GM19240 (cell line): ENCODE measurements around the gene GNL1.
"Not testable (repeated sequence)": the region's sequence is repeated elsewhere in the genome, so short reads cannot be mapped to it uniquely, and the experiment has no call there.

Source experiments
- DNase-seq: peaks from one replicate; pipeline ENCODE4 v3.0.0; 2011; ENCODE audit warnings: low spot score; ENCODE audit not compliant: insufficient read length

The GNL1 gene

DNA sequence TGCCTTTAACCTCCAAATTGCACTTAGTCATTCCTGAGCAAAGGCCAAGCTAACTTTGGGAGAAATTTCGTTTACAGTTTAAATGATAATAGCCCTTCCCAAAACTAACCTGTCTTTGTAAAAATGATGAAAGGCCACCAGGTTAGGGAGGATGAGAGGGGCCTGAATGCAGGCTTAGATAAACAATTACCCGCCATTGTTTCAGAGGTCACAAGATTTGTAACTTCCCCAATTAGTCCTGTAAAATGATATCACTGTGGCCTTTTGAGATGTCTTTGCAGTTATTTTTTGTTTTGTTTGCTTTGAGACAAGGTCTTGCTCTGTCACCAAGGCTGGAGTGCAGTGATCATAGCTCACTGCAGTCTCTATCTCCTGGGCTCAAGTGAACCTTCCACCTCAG is 26.3 kb downstream of the GNL1 start:
- DNase-seq = no peak

DNA sequence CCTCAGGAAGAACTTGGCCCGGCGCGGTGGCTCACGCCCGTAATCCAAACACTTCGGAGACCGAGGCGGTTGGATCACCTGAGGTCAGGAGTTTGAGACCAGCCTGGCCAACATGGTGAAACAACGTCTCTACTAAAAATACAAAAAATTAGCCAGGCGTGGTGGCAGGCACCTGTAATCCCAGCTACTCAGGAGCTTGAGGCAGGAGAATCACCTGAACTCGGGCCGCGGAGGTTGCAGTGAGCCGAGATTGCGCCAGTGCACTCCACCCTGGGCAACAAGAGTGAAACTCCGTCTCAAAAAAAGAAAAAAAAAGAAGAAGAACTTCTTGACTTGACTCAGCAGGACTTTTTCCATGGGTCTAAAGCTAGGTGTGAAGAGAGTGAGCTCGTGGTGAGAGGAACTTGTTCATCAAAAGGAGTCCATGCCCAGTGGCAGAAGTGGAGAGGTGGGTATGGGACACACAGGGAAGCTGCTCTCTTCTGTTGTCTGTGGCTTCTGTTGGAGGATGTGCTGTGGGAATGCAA is 26.9 kb downstream of the GNL1 start:
- not testable (repeated sequence) for DNase-seq

- DNase-seq = not testable (repeated sequence)
Measured at GRCh38 chr6:30526444-30526843, 29.8 kb downstream of the GNL1 start.

DNA sequence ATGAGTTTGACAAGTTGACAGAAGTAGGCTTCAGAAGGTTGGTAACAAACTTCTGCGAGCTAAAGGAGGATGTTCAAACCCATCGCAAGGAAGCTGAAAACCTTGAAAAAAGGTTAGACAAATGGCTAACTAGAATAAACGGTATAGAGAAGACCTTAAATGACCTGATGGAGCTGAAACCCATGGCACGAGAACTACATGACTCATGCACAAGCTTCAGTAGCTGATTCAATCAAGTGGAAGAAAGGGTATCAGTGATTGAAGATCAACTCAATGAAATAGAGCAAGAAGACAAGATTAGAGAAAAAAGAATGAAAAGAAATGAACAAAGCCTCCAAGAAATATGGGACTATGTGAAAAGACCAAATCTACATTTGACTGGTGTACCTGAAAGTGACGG is 34.3 kb downstream of the GNL1 start:
- not testable (repeated sequence) for DNase-seq

- DNase-seq = not testable (repeated sequence)
Measured at GRCh38 chr6:30521082-30521481, 35.2 kb downstream of the GNL1 start.

GRCh38 chr6:30520522-30520921 is 35.8 kb downstream of the GNL1 start:
- no peak for DNase-seq

- DNase-seq = not testable (repeated sequence)
Measured at GRCh38 chr6:30518505-30519145, 37.7 kb downstream of the GNL1 start.

GRCh38 chr6:30517767-30518504 is 38.4 kb downstream of the GNL1 start:
- not testable (repeated sequence) for DNase-seq

- not testable (repeated sequence) for DNase-seq
Measured at GRCh38 chr6:30516754-30517076, 39.6 kb downstream of the GNL1 start.

DNA sequence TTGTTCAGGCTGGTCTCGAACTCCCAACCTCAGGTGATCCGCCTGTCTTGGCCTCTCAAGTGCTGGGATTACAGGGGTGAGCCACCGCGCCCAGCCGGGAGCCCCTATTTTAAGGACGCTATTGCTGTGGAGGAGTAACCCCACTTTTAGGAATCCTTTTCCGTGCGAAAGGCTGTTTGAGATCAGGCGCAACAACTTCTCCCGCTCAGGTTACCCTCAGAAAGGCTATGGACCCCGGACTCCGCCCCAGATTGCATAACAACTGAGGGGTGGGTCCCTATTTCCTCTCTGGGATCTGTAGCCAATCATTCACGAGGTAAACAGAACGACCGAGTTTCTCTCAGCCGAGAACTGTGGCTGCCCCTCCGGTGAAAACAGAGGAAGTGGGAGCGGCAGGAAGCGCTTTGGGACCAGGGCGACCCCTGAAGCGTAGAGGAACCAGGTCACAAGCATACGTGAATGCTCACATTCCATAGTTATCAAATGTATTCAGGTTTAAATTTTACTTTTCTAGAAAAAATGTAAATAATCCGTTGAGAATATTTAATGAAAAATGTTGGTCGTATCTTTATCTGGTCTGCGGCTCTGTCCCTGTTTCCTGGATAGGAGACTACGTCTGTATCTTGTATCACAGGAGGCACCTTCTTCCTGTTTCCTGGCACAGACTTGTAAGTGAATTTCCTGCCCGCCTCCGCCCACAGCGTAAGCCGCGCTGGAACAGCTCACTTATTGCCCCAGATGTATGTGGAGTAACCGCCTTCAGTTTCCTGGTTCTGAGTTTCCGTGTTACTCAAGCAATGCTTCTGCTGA is 40.1 kb downstream of the GNL1 start:
- no peak for DNase-seq

- DNase-seq = no peak
Measured at GRCh38 chr6:30515106-30515505, 41.2 kb downstream of the GNL1 start.

DNA sequence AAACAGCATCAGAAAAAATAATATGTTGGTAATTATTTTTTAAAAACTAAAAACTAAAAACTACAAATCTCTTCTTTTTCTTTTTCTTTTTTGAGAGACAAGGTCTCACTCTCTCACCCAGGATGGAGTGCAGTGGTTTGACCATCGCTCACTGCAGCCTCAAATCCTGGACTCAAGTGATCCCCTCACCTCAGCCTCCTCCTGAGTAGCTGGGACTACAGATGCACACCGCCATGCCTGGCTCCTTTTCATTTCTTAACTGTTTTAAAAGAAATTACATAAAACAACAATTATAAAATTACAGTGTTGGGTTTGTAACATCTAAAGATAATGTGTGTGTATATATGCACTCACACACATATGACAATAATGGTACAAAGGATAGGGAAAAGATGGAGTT is 42.8 kb downstream of the GNL1 start:
- no peak for DNase-seq

- DNase-seq = no peak
Measured at GRCh38 chr6:30511169-30511546, 45.1 kb downstream of the GNL1 start.

- no peak for DNase-seq
Measured at GRCh38 chr6:30510419-30511168, 45.7 kb downstream of the GNL1 start.

DNA sequence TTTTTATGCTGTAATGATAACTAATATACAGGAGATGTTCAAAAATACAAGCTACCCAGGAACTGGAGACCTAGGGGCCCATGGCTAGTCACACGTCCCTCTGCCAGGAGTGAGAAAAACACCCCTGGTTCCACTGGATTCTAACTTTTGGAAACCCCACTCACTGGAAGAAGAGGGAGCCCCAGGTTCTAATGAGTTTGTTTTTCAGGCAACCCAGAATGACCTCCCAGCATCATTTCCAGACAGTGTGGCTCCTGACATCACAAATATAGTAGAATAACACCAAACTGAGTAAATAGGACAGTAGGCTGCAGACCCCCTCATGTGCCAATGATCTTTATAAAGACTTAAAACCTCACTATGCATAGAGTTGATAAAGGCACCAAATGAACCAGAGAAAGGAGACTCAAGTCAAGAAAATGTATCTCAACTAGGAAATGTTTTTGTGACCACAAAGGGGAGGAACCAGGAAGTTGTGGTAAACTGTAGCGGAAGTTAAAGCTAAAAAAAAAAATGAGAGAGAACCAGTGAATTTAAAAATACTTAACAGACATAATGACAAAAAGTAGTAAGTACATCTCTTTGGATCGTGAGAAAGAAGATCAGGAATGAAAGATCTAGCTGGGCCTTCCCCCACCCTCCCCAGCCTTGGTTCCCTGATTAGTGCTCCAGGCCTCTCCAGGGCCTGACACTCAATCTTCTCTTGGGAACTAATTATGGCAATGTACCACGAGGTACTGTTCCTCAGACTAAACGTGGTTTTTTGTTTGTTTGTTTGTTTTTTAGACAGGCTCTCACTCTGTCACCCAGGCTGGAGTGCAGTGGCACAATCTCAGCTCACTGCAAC is 47.2 kb downstream of the GNL1 start:
- no peak for DNase-seq

- no peak for DNase-seq
Measured at GRCh38 chr6:30507849-30508827, 48.2 kb downstream of the GNL1 start.

DNA sequence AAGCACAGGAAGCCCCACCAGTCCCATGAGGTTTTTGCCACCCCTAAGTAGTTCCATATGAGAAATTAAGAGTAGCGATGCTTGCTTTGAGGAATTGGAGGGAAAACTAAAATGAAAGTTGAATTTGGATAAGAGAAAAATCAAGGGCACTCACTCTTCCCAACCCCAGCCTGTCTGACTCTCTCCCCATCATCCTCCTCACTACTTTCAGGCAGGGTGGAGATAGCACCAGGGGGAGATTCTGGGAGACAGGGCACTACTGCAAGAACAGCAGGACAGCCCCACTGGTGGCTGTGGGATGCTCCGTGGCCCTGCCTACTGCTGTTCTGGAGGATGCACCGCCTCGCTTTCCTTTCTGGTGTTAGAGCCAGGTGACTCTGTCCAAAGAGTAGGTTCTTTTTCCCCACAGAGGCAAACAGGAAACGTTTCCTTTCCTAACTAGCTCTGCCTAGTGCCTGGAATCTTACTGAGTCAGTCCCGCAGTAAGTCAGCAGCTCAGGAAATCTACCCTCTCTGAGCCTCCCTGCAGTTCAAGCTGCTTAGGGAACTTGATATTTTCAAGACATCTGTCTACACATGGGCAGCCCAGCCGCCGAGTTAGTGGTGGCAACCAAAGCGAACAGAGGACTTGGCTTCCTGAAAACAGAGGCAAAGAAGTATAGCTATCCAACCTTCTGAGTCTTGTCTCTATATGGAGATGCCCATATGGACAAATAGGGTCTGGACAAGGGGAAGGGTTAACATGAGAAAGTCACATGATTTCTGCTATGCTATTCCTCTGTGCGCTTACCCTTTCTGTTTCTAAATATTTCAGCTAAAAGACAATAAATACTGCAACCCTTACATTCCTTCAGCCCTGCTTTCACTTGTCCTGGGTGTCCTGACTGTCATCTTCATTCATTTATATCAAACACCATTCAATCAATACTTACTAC is 55.6 kb downstream of the GNL1 start:
- DNase-seq = no peak

- not testable (repeated sequence) for DNase-seq
Measured at GRCh38 chr6:30498705-30499104, 57.6 kb downstream of the GNL1 start.
